IMR-90 (cell line): Measurements from ENCODE around the gene LIPN. TPM values are rescaled to one million over a fixed set of nuclear protein-coding genes. Genes with fewer than 3 reads are reported as not detected.

Source experiments
- ATAC-seq: fragments of 200-7000 bp; cut with Tn5 transposase; 2 replicates; pipeline ENCODE4 v1.9.1; 2020; ENCODE audit warnings: low read depth, mild to moderate bottlenecking, moderate library complexity
- BruUV-seq: library from RNA; stranded (reverse); fragments of 400-500 nt; replicated peaks from 2 replicates; lab custom pipeline; 2021; lab: Mats Ljungman, UMichigan
- CTCF ChIA-PET: fragments of 300-600 bp; formaldehyde crosslinking; extraction: SDS; loops from one replicate; lab custom pipeline; 2021; ENCODE audit warnings: antibody characterized with exemption; lab: Yijun Ruan, JAX
- POLR2A ChIA-PET: fragments of 300-600 bp; sonication (Branson Sonifier 250); formaldehyde crosslinking; loops from one replicate; lab custom pipeline; 2022; ENCODE audit warnings: antibody characterized with exemption; ENCODE audit not compliant: unreplicated experiment; lab: Charles Lee
- DNase-seq: peaks from one replicate; pipeline ENCODE4 v3.0.0; 2013
- H2AFZ ChIP-seq: replicated peaks from 2 replicates; pipeline ENCODE3; 2013; ENCODE audit warnings: low read length, mild to moderate bottlenecking; ENCODE audit not compliant: poor library complexity
- H2AK5ac ChIP-seq: 2 replicates; pipeline ENCODE4 v1.6.1; 2013; ENCODE audit warnings: low read depth, low read length, inconsistent platforms
- H2AK9ac ChIP-seq: replicated peaks from 2 replicates; pipeline ENCODE3; 2013; ENCODE audit warnings: mild to moderate bottlenecking, low read depth, low read length, moderate library complexity; ENCODE audit not compliant: poor library complexity
- H2BK120ac ChIP-seq: 2 replicates; pipeline ENCODE4 v1.6.1; 2013; ENCODE audit warnings: low read depth, low read length, inconsistent platforms
- H2BK15ac ChIP-seq: 3 replicates; pipeline ENCODE4 v1.6.1; 2013; ENCODE audit warnings: low read depth, low read length, inconsistent platforms
- H2BK20ac ChIP-seq: 2 replicates; pipeline ENCODE4 v1.6.1; 2013; ENCODE audit warnings: low read depth, mild to moderate bottlenecking, inconsistent platforms, low read length, moderate library complexity
- H2BK5ac ChIP-seq: 2 replicates; pipeline ENCODE4 v1.6.1; 2013; ENCODE audit warnings: mild to moderate bottlenecking, low read depth, low read length, inconsistent platforms; ENCODE audit not compliant: poor library complexity, severe bottlenecking
- H3K14ac ChIP-seq: replicated peaks from 2 replicates; pipeline ENCODE4 v1.6.1; 2013; ENCODE audit warnings: low read depth, low read length, inconsistent platforms
- H3K18ac ChIP-seq: 2 replicates; pipeline ENCODE4 v1.6.1; 2013; ENCODE audit warnings: low read depth, low read length, control low read depth
- H3K23ac ChIP-seq: 2 replicates; pipeline ENCODE4 v1.6.1; 2013; ENCODE audit warnings: low read depth, low read length, inconsistent platforms
- H3K27ac ChIP-seq: 2 replicates; pipeline ENCODE4 v1.5.1; 2013; ENCODE audit warnings: mild to moderate bottlenecking, control low read depth, low read length; ENCODE audit not compliant: insufficient read depth
- H3K27me3 ChIP-seq: 2 replicates; pipeline ENCODE4 v1.6.1; 2013; ENCODE audit warnings: low read length; ENCODE audit not compliant: control insufficient read depth, insufficient read depth
- H3K36me3 ChIP-seq: 2 replicates; pipeline ENCODE4 v1.6.1; 2013; ENCODE audit warnings: low read length, mixed read lengths; ENCODE audit not compliant: control insufficient read depth, insufficient read depth
- H3K4ac ChIP-seq: 2 replicates; pipeline ENCODE4 v1.6.1; 2013; ENCODE audit warnings: low read depth, low read length, inconsistent platforms
- H3K4me1 ChIP-seq: 2 replicates; pipeline ENCODE4 v1.6.1; 2013; ENCODE audit warnings: low read length, mixed read lengths; ENCODE audit not compliant: control insufficient read depth, insufficient read depth
- H3K4me2 ChIP-seq: 2 replicates; pipeline ENCODE4 v1.6.1; 2013; ENCODE audit warnings: low read depth, mild to moderate bottlenecking, control low read depth, low read length, moderate library complexity
- H3K4me3 ChIP-seq: 2 replicates; pipeline ENCODE4 v1.5.1; 2013; ENCODE audit warnings: low read depth, mild to moderate bottlenecking, control low read depth, low read length, moderate library complexity; ENCODE audit not compliant: insufficient read depth
- H3K56ac ChIP-seq: 2 replicates; pipeline ENCODE4 v1.6.1; 2013; ENCODE audit warnings: low read length, inconsistent platforms; ENCODE audit not compliant: insufficient read depth; ENCODE audit errors: extremely low read depth
- H3K79me1 ChIP-seq, 2 experiments: 2 replicates each; pipeline ENCODE4 v1.6.1; 2013; ENCODE audit warnings: low read length in 2 of 2, inconsistent platforms in 1 of 2, low read depth in 1 of 2
- H3K9ac ChIP-seq: 2 replicates; pipeline ENCODE4 v1.6.1; 2013; ENCODE audit warnings: low read depth, low read length, control low read depth
- H3K9me1 ChIP-seq: 2 replicates; pipeline ENCODE4 v1.6.1; 2013; ENCODE audit warnings: low read length, inconsistent platforms; ENCODE audit not compliant: insufficient read depth
- H3K9me3 ChIP-seq: 2 replicates; pipeline ENCODE4 v1.6.1; 2013; ENCODE audit warnings: low read length; ENCODE audit not compliant: control insufficient read depth, insufficient read depth
- H4K20me1 ChIP-seq: 2 replicates; pipeline ENCODE4 v1.6.1; 2013; ENCODE audit warnings: low read length, inconsistent platforms; ENCODE audit not compliant: insufficient read depth
- H4K5ac ChIP-seq: 2 replicates; pipeline ENCODE4 v1.6.1; 2013; ENCODE audit warnings: mild to moderate bottlenecking, low read depth, low read length, control low read depth
- H4K8ac ChIP-seq, 2 experiments: 2 replicates each; pipeline ENCODE4 v1.6.1; 2013; ENCODE audit warnings: low read depth in 2 of 2, low read length in 2 of 2, control low read depth in 1 of 2, inconsistent platforms in 1 of 2
- H4K91ac ChIP-seq: 2 replicates; pipeline ENCODE4 v1.6.1; 2013; ENCODE audit warnings: low read depth, low read length, inconsistent platforms; ENCODE audit not compliant: insufficient read depth
- BHLHE40 ChIP-seq: fragments of 150-350 bp; IDR thresholded peaks from 2 replicates; pipeline ENCODE4 v1.6.1; 2016; ENCODE audit warnings: mild to moderate bottlenecking, low read depth, low read length
- CEBPB ChIP-seq: IDR thresholded peaks from 2 replicates; pipeline ENCODE4 v1.6.1; 2012; ENCODE audit warnings: low read depth, low read length, improper control_type of control experiment
- CHD1 ChIP-seq: IDR thresholded peaks from 2 replicates; pipeline ENCODE4 v1.6.1; 2012; ENCODE audit warnings: low read depth, low read length, improper control_type of control experiment
- CTCF ChIP-seq: conservative IDR thresholded peaks from 2 replicates; pipeline ENCODE4 v1.5.1; 2012; ENCODE audit warnings: mild to moderate bottlenecking, low read depth, low read length, improper control_type of control experiment
- ELK1 ChIP-seq: fragments of 150-350 bp; IDR thresholded peaks from 2 replicates; pipeline ENCODE4 v1.6.1; 2016; ENCODE audit warnings: low read depth, mild to moderate bottlenecking, low read length, moderate library complexity, borderline replicate concordance
- FOS ChIP-seq: fragments of 150-350 bp; IDR thresholded peaks from 2 replicates; pipeline ENCODE4 v1.6.1; 2016; ENCODE audit warnings: low read depth, low read length
- MAFK ChIP-seq: IDR thresholded peaks from 2 replicates; pipeline ENCODE4 v1.6.1; 2012; ENCODE audit warnings: low read depth, low read length, improper control_type of control experiment
- MAZ ChIP-seq: IDR thresholded peaks from 2 replicates; pipeline ENCODE4 v1.6.1; 2012; ENCODE audit warnings: low read depth, mild to moderate bottlenecking, low read length, improper control_type of control experiment, moderate library complexity, borderline replicate concordance
- MXI1 ChIP-seq: IDR thresholded peaks from 2 replicates; pipeline ENCODE4 v1.6.1; 2012; ENCODE audit warnings: low read depth, mild to moderate bottlenecking, low read length, moderate library complexity, borderline replicate concordance
- NFE2L2 ChIP-seq: fragments of 150-350 bp; IDR thresholded peaks from 2 replicates; pipeline ENCODE4 v1.6.1; 2016; ENCODE audit warnings: low read depth, mild to moderate bottlenecking, low read length
- POLR2A ChIP-seq: IDR thresholded peaks from 2 replicates; pipeline ENCODE4 v1.6.1; 2012; ENCODE audit warnings: mild to moderate bottlenecking, low read depth, low read length
- RAD21 ChIP-seq: IDR thresholded peaks from 2 replicates; pipeline ENCODE4 v1.6.1; 2012; ENCODE audit warnings: low read length, improper control_type of control experiment
- RCOR1 ChIP-seq: IDR thresholded peaks from 2 replicates; pipeline ENCODE4 v1.6.1; 2012; ENCODE audit warnings: mild to moderate bottlenecking, low read length, improper control_type of control experiment; ENCODE audit not compliant: insufficient replicate concordance
- RFX5 ChIP-seq: IDR thresholded peaks from 2 replicates; pipeline ENCODE4 v1.8.0; 2012; ENCODE audit warnings: low read depth, mild to moderate bottlenecking, low read length, moderate library complexity
- SMC3 ChIP-seq: fragments of 150-350 bp; IDR thresholded peaks from 2 replicates; pipeline ENCODE4 v1.6.1; 2016; ENCODE audit warnings: low read depth, mild to moderate bottlenecking, antibody characterized with exemption, low read length, moderate library complexity
- WGBS, 2 experiments: methylation state at CpG; one replicate each; pipeline versions ENCODE4 v1.1.5 to v1.1.7; 2013; ENCODE audit warnings: missing lambda C conversion rate in 2 of 2; ENCODE audit not compliant: insufficient read length in 1 of 2; ENCODE audit errors: extremely low coverage in 2 of 2; 5-methylcytosine and 5-hydroxymethylcytosine counted together
- dilution Hi-C: fragments of 300-500 bp; cut with HindIII; formaldehyde crosslinking; loops from one replicate; pipeline ENCODE4 v1.14.3; 2018; ENCODE audit warnings: low sequenced_read_pairs; ENCODE audit not compliant: unreplicated experiment
- in situ Hi-C: fragments of 300-500 bp; cut with MboI; formaldehyde crosslinking; loops from 3 replicates; pipeline ENCODE4 v1.14.3; 2019; ENCODE audit warnings: low sequenced_read_pairs, inconsistent platforms, mixed read lengths
- intact Hi-C: fragments of 100-400 bp; cut with micrococcal nuclease; formaldehyde crosslinking; loops from 2 replicates; pipeline ENCODE4 v1.10.0; 2022
- polyA plus RNA-seq, 3 experiments: library from polyadenylated mRNA; depleted of rRNA; stranded (reverse); fragments of >200 nt; gene quantifications; 2 replicates each; pipeline ENCODE4 v1.2.3, GENCODE V29; 2012; ENCODE audit warnings: low replicate concordance in 1 of 3
- total RNA-seq: library from RNA; depleted of rRNA; stranded (reverse); fragments of >200 nt; gene quantifications from 2 replicates; pipeline ENCODE4 v1.2.3, GENCODE V29; 2012
- TF ChIP-seq, protein P1 (sequence below): fragments of 150-350 bp; IDR thresholded peaks from 2 replicates; pipeline ENCODE4 v1.6.1; 2017; ENCODE audit warnings: mild to moderate bottlenecking, antibody characterized with exemption, low read length, low read depth

LIPN gene
- total and polyA plus RNA-seq, 2 of the 4 experiments (the other 2 are of a cell fraction), result not detected

DNA sequence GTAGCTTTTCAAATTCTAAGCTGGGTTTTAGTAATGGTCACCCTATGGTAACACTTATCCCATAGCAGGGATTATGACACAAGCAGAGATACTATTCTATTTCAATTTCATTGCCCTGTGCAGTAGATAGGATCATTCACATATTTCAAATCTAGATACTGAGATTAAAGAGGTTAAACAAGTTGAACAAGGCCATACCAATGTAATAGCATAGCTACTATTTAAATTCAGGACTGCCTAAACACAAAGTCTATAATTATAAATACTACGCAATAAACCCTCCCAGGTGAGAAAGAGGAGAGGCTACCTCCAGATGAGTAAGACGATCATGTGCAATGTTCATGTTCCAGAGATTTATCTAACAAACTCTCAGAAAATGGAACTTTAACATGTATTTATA, 43.8 kb downstream of the LIPN start:
- H4K91ac ChIP-seq, result no peak overlapping the region
- H3K4me2 ChIP-seq, result no peak overlapping the region
- H2BK5ac ChIP-seq, result no peak overlapping the region
- H3K36me3 ChIP-seq, result no peaks in the 10 kb centered on the region
- H3K9me3 ChIP-seq, result no peaks in the 10 kb centered on the region
- H4K20me1 ChIP-seq, result no peaks in the 10 kb centered on the region
- no peak overlapping the region for H2AFZ ChIP-seq
- H2AK5ac ChIP-seq, result no peak overlapping the region
- H3K27ac ChIP-seq, result no peak overlapping the region
- H3K27me3 ChIP-seq, result peaks cover 5% of the 10 kb centered on the region
- H2BK20ac ChIP-seq, result no peak overlapping the region
- in situ Hi-C loops, result no loop called here
- H3K56ac ChIP-seq, result no peak overlapping the region
- H3K18ac ChIP-seq, result no peak overlapping the region
- H3K9me1 ChIP-seq, result no peaks in the 10 kb centered on the region
- BruUV-seq, result no TSS peak
- intact Hi-C loops, result no loop called here
- H3K4ac ChIP-seq, result no peak overlapping the region
- H2BK15ac ChIP-seq, result no peak overlapping the region
- H3K9ac ChIP-seq, result no peak overlapping the region
- H2BK120ac ChIP-seq, result no peak overlapping the region
- no peaks in the 10 kb centered on the region for H3K79me1 ChIP-seq
- POLR2A ChIA-PET, result no interaction called here
- H4K8ac ChIP-seq, result no peak overlapping the region
- H2AK9ac ChIP-seq, result no peak overlapping the region
- ATAC-seq (no peak), DNase-seq (no peak)
- no peak for TF ChIP-seq SMC3
- no peak for TF ChIP-seq BHLHE40
- no peak for TF ChIP-seq CTCF
- no peak for TF ChIP-seq NFE2L2
- TF ChIP-seq, protein P1, sequence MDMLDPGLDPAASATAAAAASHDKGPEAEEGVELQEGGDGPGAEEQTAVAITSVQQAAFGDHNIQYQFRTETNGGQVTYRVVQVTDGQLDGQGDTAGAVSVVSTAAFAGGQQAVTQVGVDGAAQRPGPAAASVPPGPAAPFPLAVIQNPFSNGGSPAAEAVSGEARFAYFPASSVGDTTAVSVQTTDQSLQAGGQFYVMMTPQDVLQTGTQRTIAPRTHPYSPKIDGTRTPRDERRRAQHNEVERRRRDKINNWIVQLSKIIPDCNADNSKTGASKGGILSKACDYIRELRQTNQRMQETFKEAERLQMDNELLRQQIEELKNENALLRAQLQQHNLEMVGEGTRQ, result no peak
- TF ChIP-seq POLR2A, result no peak
- no peak for TF ChIP-seq MAFK
- TF ChIP-seq RCOR1, result no peak
- TF ChIP-seq RFX5, result no peak
- TF ChIP-seq ELK1, result no peak
- no peak for TF ChIP-seq MXI1
- no peak for TF ChIP-seq FOS
- no peak for TF ChIP-seq CEBPB
- TF ChIP-seq RAD21, result no peak
- TF ChIP-seq CHD1, result no peak
- no peak for TF ChIP-seq MAZ
- H3K23ac ChIP-seq, result no peak overlapping the region
- CTCF ChIA-PET, result no interaction called here
- no peak overlapping the region for H3K14ac ChIP-seq
- WGBS, 2 experiments, result no CpG with 5 or more reads among the region's 2 CpGs
- 0 out of 2 replicates have a peak, but pooled peaks cover 2% of the 10 kb centered on the region for H3K4me1 ChIP-seq
- no peak overlapping the region for H3K4me3 ChIP-seq
- no peak overlapping the region for H4K5ac ChIP-seq
- dilution Hi-C loops, result no loop called here
